Epithelial cell of proximal tubule (primary cell): Measurements from ENCODE around the gene DISP3. TPM values are rescaled to one million over a fixed set of nuclear protein-coding genes. Genes with fewer than 3 reads are reported as not detected.

Experiments used
- DNase-seq: peaks from one replicate; pipeline ENCODE4 v3.0.0-alpha.2; 2011; ENCODE audit warnings: low read depth
- H3K4me3 ChIP-seq: 2 replicates; pipeline ENCODE4 v1.5.1; 2011; ENCODE audit warnings: low read depth, mild to moderate bottlenecking, low read length
- CTCF ChIP-seq: conservative IDR thresholded peaks from 2 replicates; pipeline ENCODE4 v1.5.1; 2012; ENCODE audit warnings: low read depth, mild to moderate bottlenecking, low read length
- total RNA-seq: library from RNA; depleted of rRNA; stranded (reverse); fragments of >200 nt; gene quantifications from 2 replicates; pipeline ENCODE4 v1.2.3, GENCODE V29; 2015

DISP3 gene
- total RNA-seq, 1 donor from 2014 or later = 0.29 TPM

GRCh38 chr1:11523261-11523660, 44.3 kb downstream of the DISP3 start:
- no peak for DNase-seq
- no peak for TF ChIP-seq CTCF
- no peak overlapping the region for H3K4me3 ChIP-seq

DNA sequence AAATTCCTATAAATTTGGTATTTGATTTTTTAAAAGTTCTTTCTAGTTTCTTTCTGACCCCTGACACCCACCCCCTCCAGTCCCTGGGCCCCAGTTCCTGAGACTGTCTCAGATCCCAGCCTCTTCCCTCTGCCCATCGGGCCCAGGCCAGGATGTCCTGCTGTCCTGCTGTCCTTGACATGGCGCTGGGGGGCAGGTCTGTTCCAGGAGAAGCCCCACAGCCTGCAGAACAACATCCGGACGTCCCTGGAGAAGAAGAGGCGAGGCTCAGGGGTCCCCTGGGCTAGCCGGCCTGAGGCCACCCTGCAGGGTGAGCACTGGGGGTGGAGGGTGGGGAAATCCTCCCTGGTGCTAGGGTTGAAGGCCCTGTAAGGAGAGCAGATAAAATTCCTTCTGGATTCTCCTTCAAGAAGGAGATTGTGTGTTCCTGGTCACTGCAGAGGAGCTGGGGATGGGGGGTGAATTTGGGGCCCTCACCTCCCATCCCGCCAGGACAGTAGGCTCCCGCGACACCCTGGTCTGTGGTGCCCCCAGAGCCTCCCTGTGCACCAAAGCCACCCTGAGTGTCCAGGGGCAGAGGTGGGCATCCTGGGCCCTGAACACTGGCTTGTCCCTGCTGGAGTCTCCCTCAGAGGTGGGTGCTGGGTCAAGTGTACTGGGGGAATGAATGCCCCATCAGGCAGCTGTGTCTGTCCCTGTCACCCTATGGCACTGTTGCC, 45.0 kb downstream of the DISP3 start:
- no peak for DNase-seq
- no peak overlapping the region for H3K4me3 ChIP-seq
- TF ChIP-seq CTCF = no peak

- TF ChIP-seq CTCF = no peak
- DNase-seq = no peak
- no peak overlapping the region for H3K4me3 ChIP-seq
Observed at GRCh38 chr1:11524465-11525150, 45.7 kb downstream of the DISP3 start.

DNA sequence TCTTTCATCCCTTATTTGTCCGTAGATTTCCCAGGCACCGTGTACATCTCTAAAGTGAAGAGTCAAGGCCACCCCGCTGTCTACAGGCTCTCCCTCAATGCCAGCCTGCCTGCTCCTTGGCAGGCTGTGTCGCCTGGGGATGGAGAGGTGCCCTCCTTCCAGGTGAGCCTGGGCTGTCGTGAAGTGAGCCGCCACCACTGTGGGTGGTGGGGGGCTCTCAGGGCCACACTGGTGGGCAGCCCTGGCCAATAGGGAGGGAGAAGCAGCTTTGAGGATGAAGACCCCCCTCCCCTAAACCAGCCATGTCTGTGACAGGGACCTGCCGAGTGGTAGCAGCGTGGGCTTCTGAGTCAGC, 46.2 kb downstream of the DISP3 start:
- DNase-seq = no peak
- TF ChIP-seq CTCF = no peak

GRCh38 chr1:11525516-11525915, 46.6 kb downstream of the DISP3 start:
- no peak overlapping the region for H3K4me3 ChIP-seq
- no peak for TF ChIP-seq CTCF
- no peak for DNase-seq

More for the DNA sequence above, 46.2 kb downstream of the DISP3 start:
- no peak overlapping the region for H3K4me3 ChIP-seq

GRCh38 chr1:11526071-11526895, 47.3 kb downstream of the DISP3 start:
- DNase-seq = no peak
- TF ChIP-seq CTCF = no peak

More at GRCh38 chr1:11526071-11526895, 47.3 kb downstream of the DISP3 start:
- no peak overlapping the region for H3K4me3 ChIP-seq
